Stimulated activated CD8-positive, alpha-beta memory T cell treated with anti-CD3 and anti-CD28 coated beads, Interleukin-4, amount 100 ng/mL, for 24 hours (primary cell): Measurements from ENCODE around the gene SEC23B.
A peak's percentile ranks its signal among the peaks of the same experiment; 100 is the strongest.
"Not testable (repeated sequence)": the region's sequence is repeated elsewhere in the genome, so short reads cannot be mapped to it uniquely, and the experiment has no call there.

Experiments
- DNase-seq: peaks from one replicate; pipeline ENCODE4 v3.0.0-alpha.2; 2020; ENCODE audit warnings: low read depth

The SEC23B gene

DNA sequence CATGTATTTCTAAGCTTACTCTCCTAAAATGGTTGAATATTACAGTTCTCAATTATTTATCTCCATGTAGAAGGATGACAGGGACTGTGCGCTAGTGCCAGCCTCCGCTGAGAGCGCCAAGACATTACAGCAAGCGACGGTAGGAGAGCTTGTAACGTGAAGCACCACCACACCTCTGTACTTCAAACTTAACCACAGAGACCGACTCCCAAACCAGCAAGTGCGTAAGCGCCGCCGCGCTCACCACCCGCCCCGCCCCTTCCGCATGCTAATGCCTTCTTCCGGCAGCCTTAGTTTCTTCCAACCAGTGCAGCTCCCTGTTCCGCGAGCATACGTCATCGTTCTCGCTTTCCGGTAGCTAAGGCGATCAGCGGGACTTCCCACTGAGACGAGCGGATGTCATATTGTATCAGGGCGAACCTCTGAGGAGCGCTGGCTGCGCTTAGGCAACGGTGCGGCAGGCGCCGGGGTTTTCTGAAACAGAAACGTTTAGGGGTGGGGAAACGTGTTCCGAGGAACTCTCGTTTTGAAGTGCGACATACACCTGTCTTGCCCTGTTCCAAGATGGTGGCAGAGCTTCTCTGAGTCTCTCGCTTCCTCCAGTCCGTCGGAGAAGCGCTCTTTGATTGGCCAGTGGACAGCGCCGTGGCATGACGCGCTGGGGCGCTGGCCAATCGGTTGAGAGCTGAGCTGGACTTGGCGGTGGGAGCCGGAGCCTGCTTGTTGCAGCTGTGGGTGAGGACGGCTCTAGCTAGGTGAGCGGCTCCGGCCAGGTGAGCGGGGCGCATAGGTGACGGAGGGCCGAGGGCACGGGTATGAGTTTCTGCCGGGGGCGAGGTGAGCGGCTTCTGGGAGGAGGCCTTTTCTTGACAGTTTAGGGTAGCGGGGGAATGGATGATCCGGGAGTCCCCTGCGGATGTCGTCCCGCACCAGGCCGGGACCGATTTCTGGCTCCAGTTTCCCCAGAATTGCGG is at the start of gene SEC23B:
Gene SEC23B (plus strand): TSS at position 723 of the 974 bp plus-strand sequence. CDS start 2,896 bp downstream, outside the sequence.
- DNase-seq, result peak; percentile 96

DNA sequence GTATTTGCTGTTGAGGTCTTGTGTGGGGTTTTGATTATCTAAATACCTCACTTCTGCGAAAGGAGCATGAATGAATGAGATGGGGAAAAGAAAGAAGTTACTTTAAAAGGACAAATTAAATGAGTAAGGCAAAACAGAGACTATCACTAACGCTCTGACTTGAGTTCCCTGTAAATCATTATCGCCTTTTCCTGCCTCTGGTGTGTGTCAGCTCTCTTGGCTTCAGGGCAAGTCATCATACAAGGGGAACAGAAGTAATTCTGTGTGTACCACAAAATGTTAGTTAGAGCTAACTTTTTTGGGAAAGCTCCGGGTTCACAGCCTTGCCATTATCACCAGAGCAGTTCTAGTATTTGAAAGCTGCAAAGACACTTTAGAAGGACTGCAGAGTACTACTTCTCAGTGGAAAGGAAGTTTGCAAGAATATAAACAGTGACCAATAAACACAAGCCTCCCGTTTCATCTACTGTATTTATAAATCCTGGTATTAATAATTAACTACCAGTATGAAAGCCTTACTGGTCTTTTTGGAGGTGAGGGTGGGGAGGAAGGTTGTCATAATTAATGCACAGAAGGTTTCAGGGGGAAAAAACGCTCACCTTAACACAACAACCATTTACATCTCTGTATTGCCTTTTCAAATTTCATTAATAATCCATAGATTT is 42.1 kb upstream of the SEC23B start:
- no peak for DNase-seq

DNA sequence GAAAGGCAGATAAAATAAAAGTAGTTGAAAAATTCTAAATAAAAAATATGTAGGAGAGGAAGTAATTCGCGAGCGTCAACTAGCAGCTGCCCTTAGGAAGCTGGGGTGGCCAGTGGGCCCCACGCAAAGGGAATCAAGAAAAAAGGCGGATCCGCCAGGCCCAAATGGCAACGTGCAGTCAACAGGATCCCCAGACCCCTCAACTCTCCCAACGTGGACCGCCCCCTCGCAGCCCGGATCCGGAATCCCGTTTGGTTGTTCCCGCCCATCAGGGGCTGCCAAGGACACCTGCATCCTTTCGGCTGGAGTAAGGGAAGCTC is 41.2 kb upstream of the SEC23B start:
- no peak for DNase-seq

DNA sequence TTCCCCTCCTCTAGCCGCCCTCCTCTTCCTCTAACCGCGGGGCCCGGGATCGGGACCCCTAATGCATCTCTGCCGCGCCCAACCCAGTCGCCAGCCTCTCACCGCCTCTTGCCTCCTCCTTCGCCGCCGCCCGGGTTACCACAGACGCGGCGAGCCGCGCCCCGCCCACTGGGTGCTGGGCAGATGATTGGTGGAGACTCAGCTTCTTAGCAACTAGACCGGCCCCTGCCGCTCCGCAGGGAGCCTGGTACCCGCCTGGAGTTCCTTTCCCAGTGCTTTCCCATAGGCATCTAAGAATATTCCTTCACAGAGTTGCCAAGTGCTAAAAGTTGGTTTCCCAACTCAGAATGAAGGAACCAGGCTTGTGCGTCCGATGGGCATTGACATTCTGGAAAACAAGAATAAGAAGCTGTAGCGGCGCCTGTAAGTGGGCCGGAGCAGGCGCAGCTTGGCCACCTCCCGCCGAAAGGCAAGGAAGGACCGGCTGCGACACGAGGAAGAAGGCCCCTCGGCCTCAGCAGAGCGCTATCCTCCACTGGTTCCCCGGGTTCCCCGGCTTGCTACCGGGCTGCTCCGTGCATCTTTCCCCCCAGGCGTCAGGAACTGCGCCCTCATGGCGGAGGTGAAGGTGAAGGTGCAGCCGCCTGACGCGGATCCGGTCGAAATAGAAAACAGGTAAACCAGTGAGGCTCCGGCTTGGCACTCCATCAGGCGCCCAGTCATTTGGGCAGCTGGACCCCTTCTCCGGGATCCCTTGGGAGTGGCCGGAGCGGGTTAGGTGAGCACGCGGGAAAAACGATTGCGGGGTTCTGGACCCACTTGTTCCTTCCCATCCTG is 40.6 kb upstream of the SEC23B start, which contains the start of the genes DZANK1 and POLR3F:
Gene DZANK1 (minus strand): TSS at position 137 of the 837 bp plus-strand sequence. CDS start 1,672 bp downstream, outside the sequence.
Gene POLR3F (plus strand): TSS at position 497 of the 837 bp plus-strand sequence. CDS start 117 bp downstream, at position 614.
- peak; percentile 89 for DNase-seq

GRCh38 chr20:18477218-18477617 is 30.5 kb upstream of the SEC23B start:
- no peak for DNase-seq

- DNase-seq, result no peak
Measured at GRCh38 chr20:18477821-18478220, 29.9 kb upstream of the SEC23B start.

- DNase-seq, result no peak
Measured at GRCh38 chr20:18481596-18481995, 26.1 kb upstream of the SEC23B start.

- DNase-seq, result no peak
Measured at GRCh38 chr20:18488301-18488700, 19.4 kb upstream of the SEC23B start.

DNA sequence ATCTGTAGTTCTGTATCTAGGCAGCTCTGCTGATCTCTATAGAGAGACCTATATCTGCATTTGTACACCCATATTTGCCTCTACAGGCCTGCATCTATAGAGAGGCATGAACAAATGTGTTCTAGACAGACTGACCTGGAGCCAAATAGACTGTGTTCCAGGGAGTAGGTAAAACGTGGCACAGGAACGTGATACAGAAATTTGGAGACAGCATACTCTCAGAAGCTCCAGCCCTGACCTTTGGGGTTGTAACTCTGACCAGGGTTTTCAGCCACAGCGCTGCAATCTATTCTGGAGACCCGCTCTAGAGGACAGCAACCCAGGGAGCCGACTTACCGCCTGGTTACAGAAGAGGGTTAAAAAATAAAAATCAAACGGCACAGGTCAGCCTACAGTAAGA is 11.7 kb upstream of the SEC23B start:
- no peak for DNase-seq

- peak; percentile 68 for DNase-seq
Measured at GRCh38 chr20:18496740-18497592, 10.8 kb upstream of the SEC23B start, which contains the start of gene RBBP9. Gene RBBP9 (minus strand): TSS chr20:18497225. CDS start chr20:18497167, 58 bp downstream.

- no peak for DNase-seq
Measured at GRCh38 chr20:18497603-18498002, 10.1 kb upstream of the SEC23B start.

- not testable (repeated sequence) for DNase-seq
Measured at GRCh38 chr20:18501672-18502071, 6.1 kb upstream of the SEC23B start.

- no peak for DNase-seq
Measured at GRCh38 chr20:18504479-18505060, 3.2 kb upstream of the SEC23B start.

DNA sequence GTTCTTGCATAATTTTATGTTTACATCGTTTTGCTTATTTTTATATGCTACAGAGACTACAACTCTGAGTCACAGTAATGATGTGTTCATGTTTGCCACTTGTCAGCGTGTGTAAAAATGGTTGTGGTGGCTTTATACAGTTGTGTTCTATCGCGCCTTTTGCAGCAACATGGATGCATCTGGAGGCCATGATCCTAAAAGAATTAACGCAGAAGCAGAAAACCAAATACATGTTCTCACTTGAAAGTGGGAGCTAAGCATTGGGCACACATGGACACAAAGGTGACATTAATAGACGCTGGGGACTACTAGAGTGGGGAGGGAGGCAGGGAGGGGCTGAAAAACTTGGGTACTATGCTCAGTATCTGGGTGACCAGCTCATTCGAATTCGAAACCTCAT is 996 bp upstream of the SEC23B start:
- no peak for DNase-seq

DNA sequence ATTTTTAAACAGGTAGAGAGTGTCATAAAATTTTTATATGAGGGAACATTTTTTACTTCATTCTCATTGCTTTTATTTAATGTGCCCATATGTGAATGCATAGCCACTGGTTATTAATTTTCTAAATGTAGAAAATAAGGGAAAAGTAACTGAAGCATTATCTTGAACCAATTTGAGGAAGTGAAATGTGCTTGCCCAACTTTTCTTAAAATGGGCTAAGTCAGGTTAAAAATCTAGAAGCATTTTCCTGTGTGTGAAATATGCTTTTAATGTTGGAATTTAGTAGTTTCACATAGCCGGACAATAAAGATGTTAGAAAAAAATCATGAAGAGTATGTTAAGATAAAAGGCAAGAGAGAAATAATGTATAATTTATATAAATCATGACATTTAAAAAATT is 3.8 kb downstream of the SEC23B start:
- DNase-seq, result no peak

- no peak for DNase-seq
Measured at GRCh38 chr20:18513208-18513607, 5.5 kb downstream of the SEC23B start.

- no peak for DNase-seq
Measured at GRCh38 chr20:18514127-18514526, 6.4 kb downstream of the SEC23B start.

GRCh38 chr20:18515973-18516372 is 8.2 kb downstream of the SEC23B start:
- DNase-seq, result no peak

- not testable (repeated sequence) for DNase-seq
Measured at GRCh38 chr20:18522066-18522465, 14.3 kb downstream of the SEC23B start.

DNA sequence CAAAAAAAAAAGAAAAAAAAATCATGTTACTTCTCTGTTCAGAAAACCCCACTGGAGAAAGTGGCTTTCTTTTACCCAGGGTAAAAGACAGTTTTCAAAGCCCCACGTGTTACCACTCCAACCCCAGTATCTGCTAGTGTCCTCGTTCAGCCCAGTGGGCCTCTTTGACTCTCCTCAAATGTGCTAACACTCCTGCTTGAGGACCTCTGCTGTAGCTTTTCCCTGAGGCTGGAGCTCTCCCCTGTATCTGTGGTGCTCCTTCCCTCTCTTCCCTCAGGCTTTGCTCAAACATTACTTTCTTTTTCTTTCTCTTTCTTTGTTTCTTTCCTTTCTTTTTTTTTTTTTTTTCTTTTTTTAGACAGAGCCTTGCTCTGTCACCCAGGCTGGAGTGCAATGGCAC is 15.3 kb downstream of the SEC23B start:
- no peak for DNase-seq

- no peak for DNase-seq
Measured at GRCh38 chr20:18524646-18525045, 16.9 kb downstream of the SEC23B start.
